Glomerular endothelial cell (primary cell): ENCODE results near the gene CNNM3. TPM values are rescaled to one million over a fixed set of nuclear protein-coding genes. Genes with fewer than 3 reads are reported as not detected.
"Not testable (repeated sequence)": the region's sequence is repeated elsewhere in the genome, so short reads cannot be mapped to it uniquely, and the experiment has no call there.

Source experiments
- DNase-seq: peaks from one replicate; pipeline ENCODE4 v3.0.0-alpha.2; 2011; ENCODE audit warnings: low read depth, low spot score; ENCODE audit errors: extremely low read depth
- total RNA-seq: library from RNA; depleted of rRNA; stranded (reverse); fragments of >200 nt; gene quantifications from 2 replicates; pipeline ENCODE4 v1.2.3, GENCODE V29; 2015

The CNNM3 gene
- total RNA-seq, 1 donor from 2014 or later = 10.7 TPM

DNA sequence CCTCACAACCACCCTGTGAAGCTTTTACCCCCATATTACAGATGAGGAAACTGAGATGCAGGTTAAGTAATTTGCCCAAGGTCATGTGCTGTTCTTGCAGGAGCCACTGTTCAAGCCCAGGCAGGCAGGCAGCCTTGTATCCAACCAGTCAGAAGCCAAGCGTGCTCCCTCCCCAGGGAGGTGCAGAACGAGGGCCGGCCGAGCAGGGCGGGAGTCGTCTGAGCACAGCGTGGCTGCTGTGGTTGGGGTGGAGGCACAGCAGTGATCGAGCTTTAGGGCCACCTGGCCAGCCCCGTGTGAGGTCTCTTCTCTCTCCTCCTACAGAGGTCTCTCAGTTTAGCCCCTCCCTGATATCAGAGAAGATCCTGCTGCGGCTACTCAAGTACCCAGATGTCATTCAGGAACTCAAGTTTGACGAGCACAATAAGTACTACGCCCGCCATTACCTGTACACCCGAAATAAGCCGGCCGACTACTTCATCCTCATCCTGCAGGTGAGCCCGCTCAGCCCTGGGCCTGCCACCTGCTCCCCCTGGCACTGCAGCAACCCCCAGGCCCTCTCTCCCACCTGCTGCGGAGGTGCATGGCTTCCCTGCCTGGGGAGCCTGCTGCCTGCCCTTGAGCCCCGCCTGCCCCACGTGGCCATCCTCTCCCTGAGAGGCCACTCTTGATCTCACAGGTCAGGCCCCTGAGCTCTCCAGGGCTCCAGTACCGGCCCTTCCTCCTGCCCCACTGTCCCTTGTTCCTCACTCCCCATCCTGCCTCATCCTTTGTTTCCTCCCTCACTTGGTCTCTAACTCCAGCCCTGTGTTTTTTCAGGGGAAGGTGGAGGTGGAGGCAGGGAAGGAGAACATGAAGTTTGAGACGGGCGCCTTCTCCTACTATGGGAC lies 17.1 kb upstream of the CNNM3 start:
- no peak for DNase-seq

DNA sequence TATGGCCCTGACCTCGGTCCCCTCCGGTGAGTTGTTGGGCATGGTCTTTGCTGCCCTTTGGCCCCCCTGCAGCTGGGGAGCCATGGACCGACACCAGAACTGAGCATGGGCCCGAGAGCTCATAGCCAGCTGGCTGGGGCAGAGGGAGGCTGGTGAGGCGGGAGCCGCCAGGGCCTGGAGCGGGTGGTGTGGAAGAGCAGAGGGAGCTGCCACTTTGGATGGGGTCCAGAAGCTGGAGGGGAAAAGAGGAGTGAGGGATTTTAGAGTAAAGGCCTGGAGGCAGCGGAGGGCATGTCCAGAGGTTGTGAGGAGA lies 16.5 kb upstream of the CNNM3 start:
- no peak for DNase-seq

DNA sequence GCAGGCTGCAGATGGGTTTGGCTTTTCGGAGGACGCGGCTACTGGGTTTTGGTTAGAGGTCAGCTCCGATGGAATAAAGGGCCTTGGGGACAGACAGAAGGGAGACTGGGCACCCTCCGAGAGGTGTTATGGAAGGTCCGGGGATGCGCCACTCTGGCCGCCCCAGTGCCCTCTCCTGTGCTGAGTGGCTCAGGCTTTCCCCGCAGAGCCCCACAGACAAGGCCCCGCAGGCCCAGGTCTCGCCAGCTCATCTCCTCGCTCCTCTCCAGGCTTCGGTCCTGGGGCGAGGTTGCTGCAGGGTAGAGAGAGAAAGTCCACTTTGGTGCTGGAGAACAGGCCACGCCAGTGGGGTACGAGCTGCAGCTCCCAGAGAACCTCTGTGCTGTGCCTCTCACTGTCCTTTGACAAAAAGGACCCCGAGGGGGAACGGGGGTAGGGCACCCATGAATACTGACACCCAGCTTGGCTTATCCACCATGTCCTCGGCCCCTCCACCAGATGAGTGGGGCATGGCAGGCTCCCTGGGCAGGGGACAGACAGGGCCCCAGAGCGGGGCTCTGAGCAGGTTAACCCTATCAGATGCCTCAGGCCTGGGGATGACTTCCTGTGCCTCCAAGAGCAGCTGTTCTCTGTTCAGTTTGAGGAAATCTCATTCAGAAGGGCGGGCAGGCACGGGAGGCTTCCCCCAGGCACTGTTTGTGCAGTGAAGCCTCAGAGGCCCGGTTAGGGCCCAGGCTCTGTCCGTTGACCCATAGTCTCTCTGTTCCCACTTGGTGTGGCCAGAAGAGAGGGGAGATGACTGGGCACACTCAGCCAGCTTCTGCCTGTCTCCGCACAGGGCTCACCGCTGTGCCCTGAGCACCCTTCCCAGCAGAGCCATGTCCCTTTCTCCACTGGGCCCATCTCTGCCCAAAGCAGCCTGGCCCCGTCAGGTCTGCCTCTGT lies 15.7 kb upstream of the CNNM3 start:
- no peak for DNase-seq

DNA sequence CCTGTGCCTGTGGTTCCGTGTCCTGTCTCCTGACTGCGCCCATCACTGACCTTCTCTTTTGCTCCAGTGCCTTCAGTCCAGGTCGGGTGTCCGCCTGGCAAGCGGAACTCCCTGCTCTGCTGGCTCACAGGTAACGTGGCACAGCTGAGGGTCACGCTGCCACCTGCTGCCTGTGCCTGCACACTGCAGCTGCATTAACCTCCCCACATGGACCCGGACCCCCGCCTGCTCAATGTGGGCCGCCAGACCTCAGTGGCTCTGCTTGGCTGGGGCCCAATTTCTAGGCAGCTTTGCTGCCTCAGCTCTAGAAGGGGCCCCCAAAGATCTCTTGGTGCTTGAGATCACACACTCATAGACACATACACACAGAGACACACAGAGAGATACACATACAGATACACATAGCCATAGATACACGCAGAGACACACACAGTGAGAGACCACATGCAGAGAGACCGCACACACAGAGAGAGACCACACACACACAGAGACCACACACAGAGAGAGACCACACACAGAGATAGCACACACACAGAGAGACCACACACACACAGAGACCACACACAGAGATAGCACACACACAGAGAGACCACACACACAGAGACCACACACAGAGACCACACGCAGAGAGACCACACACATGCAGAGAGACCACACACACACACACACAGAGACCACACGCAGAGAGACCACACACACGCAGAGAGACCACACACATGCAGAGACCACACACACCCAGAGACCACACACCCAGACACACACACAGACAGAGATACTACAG lies 14.9 kb upstream of the CNNM3 start:
- DNase-seq = no peak

DNA sequence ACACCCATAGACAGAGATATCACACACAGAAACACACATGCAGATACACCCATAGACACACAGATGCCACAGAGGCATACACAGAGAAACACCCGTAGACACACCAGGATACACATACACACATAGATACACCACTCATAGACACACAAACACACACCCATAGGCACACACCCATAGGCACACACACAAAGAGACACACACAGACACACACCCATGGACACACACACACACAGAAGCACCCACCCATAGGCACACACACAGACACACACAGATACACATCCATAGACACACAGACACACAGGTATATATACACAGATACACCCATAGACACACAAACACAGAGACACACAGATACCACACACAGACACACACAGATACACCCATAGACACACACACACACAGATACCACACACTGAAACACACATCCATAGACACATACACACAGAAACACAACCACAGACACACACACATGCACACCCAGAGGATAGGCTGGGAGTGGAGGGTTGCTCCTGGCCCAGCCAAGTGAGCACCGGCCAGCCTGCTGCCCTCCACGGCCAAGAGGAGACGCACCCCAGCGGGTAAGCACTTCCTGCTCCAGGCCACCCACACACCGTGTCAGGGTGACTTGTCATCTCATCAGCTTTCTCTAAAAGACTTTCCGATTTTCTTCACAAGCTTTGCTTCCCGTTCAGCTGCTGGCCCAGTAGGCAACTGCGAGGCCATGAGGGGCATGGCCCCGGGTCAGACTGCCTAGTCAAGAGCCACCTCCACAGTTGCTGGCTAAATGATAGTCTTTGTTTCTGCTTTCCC lies 14.1 kb upstream of the CNNM3 start:
- no peak for DNase-seq

DNA sequence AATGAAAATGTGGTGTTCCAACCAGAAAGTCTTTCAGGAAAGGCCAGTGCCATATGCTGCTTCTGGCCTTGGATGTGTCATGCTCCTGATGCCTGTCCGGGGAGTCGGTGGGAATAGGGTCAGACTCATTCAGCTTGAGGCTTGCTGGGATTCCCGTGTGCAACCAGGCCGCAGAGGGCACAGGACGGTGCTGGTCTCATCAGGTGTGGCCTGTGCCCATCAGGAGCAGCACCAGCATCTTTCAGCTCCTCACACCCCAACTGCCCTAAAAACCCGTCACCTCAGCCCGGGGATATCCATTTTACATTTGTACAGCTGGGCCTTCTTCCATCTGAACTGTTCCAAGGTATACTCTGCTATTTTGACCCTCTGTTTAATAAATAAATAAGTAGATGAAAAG lies 13.3 kb upstream of the CNNM3 start:
- DNase-seq = no peak

DNA sequence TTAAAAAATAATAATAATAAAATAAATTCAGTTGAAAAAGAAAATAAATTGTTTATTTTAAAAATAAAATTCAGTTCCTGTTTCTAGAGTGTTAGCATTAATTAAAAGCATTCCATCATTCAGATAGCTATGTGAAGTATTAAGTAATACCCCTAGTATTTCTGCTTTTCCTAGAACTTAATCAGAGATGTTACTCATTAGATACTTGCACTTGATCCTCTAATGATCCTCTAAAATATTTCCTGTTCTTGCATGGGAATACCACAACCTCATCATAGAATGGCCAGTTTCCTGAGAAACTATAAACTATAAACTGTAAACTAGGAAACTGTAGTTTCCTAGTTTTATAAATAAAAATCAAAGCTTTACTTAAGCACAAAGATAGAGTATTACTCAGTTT lies 11.1 kb upstream of the CNNM3 start:
- no peak for DNase-seq

DNA sequence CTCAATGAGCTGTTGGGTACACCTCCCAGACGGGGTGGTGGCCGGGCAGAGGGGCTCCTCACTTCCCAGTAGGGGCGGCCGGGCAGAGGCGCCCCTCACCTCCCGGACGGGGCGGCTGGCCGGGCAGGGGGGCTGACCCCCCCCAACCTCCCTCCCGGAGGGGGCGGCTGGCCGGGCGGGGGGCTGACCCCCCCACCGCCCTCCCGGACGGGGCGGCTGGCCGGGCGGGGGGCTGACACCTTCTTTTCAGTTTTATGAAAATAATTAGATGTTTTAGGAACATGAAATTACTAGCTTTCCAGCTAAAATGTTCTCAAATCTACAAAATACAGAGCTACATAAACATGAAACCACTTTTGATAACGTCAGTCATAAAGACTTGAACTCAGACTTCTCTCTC lies 10.1 kb upstream of the CNNM3 start:
- DNase-seq = not testable (repeated sequence)

DNA sequence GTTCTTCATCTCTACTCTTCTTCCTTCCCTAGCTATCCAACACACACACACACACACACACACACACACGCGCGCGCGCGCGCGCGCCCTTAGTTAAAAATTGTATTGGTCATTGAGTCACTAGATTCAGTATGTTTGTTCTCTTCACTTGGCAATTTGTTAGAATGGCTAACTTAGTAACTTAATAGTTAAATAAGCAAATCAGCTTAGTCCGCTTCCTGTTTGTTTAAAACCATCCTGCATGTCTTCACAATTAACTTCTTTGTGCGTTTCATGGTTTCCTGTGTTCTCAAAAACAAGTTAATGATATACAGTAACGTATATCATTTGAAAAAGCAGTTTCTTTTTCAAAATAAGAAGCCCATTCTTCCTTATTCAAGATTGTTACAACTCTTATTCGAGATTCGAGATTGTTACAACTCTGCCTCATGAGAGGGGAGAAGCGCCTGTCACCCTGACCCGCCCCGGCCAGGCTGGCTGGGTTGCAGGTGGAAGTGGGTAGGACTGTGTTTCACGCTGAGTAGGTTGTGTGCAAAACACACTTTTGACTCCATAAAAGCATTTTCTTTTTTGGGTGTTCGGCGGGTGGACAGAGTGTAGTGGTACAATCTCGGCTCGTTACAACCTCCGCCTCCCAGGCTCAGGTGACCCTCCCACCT lies 9.5 kb upstream of the CNNM3 start:
- DNase-seq = no peak

DNA sequence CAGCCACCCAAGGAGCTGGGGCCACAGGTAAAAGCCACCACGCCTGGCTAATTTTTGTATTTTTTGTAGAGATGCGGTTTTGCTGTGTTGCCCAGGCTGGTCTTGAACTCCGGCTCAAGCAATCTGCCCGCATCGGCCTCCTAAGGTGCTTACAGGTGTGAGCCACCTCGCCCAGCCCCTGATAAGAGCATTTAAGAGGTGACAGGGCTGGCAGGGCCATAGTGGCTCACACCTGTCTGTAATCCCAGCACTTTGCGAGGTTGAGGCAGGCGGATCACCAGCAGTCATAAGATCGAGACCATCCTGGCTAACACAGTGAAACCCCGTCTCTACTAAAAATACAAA lies 9.0 kb upstream of the CNNM3 start:
- DNase-seq = no peak

DNA sequence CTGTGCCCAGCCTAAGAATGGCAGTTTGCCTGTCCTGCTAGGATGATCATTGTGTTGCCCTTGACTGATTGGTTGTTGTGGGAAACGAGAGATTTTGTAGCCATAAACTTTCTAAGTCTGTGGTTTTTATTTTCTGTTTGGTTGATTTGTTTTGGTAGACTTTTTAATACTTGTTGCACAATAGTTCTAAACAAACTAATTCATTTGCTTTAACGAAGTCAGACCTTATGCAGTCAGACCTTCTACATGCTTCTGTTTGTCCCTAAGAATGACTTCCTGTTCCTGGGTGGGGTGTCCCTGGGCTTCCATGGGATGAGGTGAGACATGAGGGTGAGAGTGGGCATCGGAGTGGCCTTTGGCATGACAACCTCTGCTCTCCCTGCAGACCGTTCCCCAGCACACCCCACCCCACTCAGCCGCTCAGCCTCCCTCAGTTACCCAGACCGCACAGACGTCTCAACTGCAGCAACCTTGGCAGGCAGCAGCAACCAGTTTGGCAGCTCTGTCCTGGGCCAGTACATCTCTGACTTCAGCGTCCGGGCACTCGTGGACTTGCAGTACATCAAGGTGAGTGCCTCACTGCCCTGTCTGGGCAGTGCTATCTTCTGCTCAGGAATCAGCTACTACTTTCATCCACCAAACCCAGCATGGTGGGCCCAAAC lies 7.8 kb upstream of the CNNM3 start:
- no peak for DNase-seq

DNA sequence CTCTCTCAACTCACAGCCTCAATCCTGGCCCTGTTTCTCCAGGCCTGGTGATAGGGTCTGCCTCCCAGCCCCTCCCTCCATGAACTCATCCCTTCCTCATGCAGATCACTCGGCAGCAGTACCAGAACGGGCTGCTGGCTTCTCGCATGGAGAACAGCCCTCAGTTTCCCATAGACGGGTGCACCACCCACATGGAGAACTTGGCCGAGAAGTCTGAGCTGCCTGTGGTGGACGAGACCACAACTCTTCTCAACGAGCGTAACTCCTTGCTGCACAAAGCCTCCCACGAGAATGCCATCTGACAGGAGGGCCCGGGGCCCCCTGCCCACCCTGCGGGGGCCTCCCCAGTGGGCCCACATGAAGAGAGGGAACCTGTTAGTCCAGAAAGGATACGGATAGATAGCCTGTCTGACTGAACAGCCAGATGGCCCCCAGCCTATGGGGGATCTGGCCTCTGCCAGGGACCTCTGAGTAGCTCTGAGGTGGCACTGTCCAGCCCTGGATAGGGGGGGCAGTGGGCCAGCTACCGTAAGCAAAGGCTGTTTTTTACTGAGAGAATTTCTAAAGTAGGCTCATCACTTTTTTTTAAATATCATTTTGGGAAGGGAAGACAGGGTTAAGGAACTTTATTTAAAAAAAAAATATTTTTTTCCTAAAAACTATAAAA lies 6.7 kb upstream of the CNNM3 start:
- DNase-seq = no peak

DNA sequence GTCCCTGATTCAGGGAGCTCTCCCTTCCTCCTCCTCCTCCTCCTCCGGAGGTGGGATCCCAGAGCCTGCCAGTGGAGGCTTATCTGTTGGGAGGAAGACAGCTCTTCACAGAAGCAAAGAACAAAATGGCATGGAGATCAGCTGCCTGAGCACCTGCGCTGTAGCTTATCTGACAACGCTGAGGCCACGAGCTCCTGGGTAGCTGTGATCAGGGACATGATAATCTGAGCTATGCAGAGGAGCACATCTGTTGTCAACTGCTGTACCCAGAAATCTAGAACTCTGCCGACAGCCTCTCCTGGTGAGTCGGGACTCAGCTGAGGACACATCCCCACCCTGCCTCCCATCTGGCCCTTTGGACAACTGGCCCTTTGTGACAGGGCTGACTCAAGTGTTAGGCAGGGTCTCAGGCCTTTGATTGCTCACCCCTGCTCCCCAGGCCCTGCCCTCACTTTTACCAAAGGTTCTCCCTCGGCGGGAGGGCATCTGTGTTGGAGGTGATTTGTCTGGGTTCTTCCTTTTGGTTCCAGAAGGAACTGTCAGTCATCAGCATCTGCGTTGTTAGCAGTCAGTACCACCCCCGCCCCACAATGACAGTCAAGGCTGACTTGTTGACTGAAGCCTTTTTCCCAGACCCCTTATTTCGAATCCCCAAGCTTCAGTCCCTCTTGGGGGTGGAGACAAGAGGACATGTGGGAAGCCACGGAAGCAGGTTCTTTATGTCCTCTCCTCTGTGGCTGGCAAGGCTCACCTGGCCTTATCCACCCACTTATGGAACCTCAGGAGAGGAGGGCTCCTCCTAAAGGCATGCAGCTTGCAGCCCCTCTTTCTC lies 5.9 kb upstream of the CNNM3 start:
- no peak for DNase-seq

DNA sequence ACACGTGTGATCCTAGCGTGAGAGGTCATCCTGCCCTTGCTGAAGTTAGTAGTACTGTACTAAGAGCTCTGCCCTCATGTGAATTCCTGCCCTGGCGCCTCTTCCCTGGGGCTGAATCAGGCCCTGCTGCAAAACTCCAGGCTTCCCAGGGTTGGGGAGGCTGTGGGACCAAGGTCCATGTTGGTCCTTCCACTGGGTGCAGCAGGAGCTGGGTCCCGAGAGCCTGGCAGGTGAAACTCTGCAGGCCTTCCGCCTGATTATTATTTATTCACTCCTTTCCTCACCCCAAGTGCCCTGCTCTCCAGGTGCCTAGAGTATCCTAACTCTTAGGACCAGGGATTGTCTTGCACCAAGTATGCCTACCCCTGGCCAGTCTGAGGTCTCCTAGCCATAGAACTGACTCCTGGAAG lies 5.3 kb upstream of the CNNM3 start:
- no peak for DNase-seq

DNA sequence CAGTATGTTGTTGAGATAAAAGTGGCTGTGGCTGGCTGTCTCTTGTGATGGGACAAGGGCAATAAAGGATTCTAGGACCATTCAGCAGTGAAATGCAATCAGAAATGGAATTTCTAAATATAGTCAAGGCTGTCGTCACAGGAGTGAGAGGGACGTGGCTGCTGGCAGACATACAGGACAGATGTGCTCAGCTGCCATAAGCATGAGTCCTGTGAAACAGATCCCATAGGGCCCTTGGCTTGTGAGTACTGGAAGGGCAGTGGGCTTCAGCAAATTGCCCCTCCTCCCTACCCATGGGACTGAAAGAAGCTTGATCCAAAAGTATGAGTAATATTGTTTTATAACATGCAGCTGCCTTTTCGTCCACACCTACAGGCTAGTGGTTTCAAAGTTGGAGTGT lies 4.2 kb upstream of the CNNM3 start:
- DNase-seq = no peak

DNA sequence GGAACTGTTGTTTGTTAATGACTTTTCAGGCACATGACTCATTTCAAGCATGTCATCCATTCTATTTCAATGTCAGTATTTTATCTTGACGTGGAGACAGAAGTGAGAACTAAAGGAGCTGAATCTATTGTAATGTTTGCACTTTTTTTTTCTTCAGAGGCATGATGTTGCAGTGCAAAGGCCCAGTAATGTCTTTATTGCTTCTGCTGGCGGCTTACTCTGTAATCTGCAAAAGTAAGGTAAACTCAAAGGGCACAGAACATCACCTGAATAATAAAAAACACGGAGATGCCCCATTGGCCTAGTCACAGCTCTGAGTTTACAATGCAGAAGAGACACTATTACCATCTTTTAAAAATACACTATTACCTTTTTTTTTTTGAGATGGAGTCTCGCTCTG lies 2.4 kb upstream of the CNNM3 start:
- no peak for DNase-seq

DNA sequence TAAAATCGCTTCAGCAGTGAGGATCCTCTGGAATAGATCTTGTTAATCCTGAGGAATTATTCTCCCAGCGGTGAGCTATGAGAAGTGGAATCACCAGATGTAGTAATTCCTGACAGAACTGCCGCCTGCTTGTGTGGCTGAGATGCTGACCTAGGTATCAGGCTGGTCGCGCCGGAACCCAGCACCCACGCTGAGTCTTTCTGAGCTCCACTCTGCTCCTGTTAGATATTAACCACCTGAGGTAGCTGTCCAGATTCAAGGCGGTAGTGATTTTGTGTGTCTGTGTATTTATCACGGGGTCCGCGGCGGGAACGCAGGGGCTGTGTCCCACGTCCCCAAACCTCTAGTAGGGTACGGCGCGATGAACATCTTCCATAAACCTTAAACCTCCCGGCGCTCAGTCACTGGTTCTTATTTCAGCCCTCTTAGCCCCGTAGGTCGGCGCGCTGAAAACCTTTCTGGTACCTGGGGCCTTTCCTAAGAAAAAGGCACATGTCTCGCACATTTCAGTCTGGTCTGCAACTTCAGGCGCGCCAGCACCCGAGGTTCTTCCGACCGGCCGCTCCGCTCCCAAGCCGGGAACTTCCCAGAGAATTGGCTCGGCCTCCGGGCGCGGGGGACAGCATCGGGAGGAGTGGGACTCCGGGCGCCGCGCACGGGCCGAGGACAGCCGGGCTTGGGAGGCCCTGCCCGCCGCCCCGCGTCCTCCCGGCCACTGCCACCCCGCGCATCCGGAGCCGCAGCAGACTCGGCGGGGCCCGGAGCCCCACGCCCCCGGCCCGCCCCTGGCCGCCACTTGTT lies 542 bp upstream of the CNNM3 start:
- no peak for DNase-seq
